ENCODE data around the gene PIGR.

PIGR gene

DNA sequence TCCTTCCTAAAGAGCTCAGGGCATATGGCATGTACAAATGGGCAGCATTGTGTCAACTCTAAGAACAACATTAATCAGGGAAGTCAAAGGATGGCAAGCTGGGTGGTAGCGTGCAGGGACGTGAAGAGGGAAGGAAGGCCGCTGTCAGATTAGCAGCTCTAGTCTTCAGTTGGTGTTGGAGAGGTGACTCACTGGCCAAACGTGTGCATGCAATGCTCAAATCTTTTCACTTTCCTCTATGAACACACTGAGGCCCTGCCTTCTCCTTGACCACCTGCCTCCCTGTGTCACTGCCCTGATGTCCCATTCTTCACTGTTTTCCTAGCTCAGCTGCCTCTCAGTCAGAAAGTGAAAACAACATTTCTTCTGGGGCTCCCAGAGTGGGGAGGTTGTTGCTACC is 5.9 kb upstream of the PIGR start:
- H3K36me3 ChIP-seq (ENCODE audit: control insufficient read depth in 1 of 2, insufficient read depth in 2 of 2, low read length in 2 of 2), result no peaks in the 10 kb centered on the region
- H3K9me3 ChIP-seq (ENCODE audit: control insufficient read depth in 1 of 2, low read length in 2 of 2), result no peaks in the 10 kb centered on the region
- H3K27ac ChIP-seq (ENCODE audit: low read depth, low read length), result peak overlapping the region; percentile 40
- no peaks in the 10 kb centered on the region for H3K27me3 ChIP-seq (ENCODE audit: control insufficient read depth in 1 of 2, insufficient read depth in 2 of 2, low read length in 2 of 2)
- H3K4me1 ChIP-seq (ENCODE audit: control insufficient read depth in 1 of 2, insufficient read depth in 2 of 2, low read length in 2 of 2), result peaks cover 70 to 89% of the 10 kb centered on the region in 2 donors
- peak overlapping the region in 1 of 2 donors; percentile 15 for H3K4me3 ChIP-seq (ENCODE audit: low read depth in 1 of 2, low read length in 2 of 2)
- H3K9ac ChIP-seq (ENCODE audit: low read depth in 1 of 2, low read length in 2 of 2), result peak overlapping the region; percentile 9 to 13

DNA sequence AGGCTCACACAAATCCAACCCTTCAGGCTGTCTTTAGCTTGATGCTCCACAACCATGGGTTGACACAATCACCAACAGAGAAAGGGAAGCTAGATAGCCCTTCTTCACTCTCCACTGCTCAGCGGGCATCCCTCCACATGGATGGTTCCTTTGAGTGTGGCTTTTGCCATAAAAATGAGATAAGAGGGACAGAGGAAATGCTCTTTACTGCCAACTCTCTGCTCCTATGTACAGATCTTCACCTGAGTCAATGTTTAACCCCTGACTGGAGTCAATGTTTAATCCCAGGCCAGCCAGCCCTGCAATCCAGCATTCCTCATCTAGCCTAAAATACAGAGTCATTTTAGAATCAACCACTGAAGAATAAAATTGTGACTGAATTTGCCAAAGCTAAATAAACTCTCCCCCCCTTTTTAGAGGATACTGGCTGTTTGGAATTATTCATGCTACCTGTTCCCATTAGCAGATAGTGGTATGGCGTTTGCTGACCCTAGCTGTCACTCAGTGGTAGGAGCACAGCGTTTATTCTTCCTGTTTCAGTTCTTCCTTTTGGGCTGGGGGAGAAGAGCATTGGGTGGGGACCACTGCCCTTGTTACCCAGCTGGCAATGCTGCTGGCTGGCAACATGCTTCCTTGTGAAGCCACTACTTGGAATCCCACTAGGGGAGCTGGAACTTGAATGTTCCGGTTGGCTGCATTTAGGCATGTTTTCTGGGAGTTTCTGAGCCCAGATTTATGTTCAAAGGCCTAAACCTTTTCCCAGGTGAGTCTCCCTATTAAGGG is 5.2 kb upstream of the PIGR start:
- Histone ChIP-seq H3K9me3 (ENCODE audit: control insufficient read depth in 1 of 2, low read length in 2 of 2) (no peaks in the 10 kb centered on the region), H3K9ac (ENCODE audit: low read depth in 1 of 2, low read length in 2 of 2) (peak overlapping the region; percentile 13 to 20), H3K27me3 (ENCODE audit: control insufficient read depth in 1 of 2, insufficient read depth in 2 of 2, low read length in 2 of 2) (no peaks in the 10 kb centered on the region), H3K27ac (ENCODE audit: low read depth, low read length) (no peak overlapping the region), H3K36me3 (ENCODE audit: control insufficient read depth in 1 of 2, insufficient read depth in 2 of 2, low read length in 2 of 2) (no peaks in the 10 kb centered on the region), H3K4me3 (ENCODE audit: low read depth in 1 of 2, low read length in 2 of 2) (no peak overlapping the region), H3K4me1 (ENCODE audit: control insufficient read depth in 1 of 2, insufficient read depth in 2 of 2, low read length in 2 of 2) (peaks cover 76 to 84% of the 10 kb centered on the region in 2 donors)

DNA sequence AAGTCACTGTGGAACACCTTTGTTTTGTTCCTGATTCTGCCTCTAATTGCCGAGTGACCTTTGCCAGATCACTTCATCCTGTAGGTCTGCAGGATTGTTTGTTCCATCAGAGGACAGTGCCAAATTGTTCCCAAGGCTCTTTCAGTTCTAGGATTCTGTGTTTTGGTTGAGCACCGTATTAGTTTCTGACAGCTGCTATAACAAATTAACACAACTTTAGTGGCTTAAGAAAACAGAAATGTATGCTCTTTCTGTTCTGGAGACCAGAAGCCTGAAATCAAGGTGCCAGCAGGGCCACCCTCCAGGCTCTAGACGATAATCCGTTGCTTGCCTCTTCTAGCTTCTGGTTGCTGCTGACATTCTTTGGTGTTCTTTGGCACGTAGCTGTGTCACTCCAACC is 3.4 kb upstream of the PIGR start:
- Histone ChIP-seq H3K9me3 (ENCODE audit: control insufficient read depth in 1 of 2, low read length in 2 of 2) (no peaks in the 10 kb centered on the region), H3K4me1 (ENCODE audit: control insufficient read depth in 1 of 2, insufficient read depth in 2 of 2, low read length in 2 of 2) (peaks cover 62 to 66% of the 10 kb centered on the region in 2 donors), H3K27me3 (ENCODE audit: control insufficient read depth in 1 of 2, insufficient read depth in 2 of 2, low read length in 2 of 2) (no peaks in the 10 kb centered on the region), H3K9ac (ENCODE audit: low read depth in 1 of 2, low read length in 2 of 2) (no peak overlapping the region), H3K4me3 (ENCODE audit: low read depth in 1 of 2, low read length in 2 of 2) (no peak overlapping the region), H3K36me3 (ENCODE audit: control insufficient read depth in 1 of 2, insufficient read depth in 2 of 2, low read length in 2 of 2) (peaks cover 6 to 13% of the 10 kb centered on the region in 2 donors), H3K27ac (ENCODE audit: low read depth, low read length) (no peak overlapping the region)

DNA sequence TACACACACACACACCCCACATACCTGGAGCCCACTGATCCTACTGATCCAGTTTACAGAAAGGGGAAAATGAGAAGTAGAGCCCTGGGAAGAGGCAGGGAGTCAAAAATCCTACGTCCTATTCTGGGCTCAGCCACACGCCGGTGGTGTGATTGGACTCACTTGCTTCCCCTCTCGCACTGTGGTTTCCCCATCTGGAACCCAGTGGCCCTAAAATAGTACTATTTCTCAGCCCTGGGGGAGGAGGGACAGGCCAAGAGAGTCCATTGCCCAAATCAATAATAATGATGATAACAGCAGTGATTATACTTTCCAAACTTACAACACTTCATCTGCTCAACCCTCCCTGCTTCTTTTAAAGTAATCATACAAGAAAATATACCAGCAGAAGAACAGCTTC is 2.9 kb upstream of the PIGR start:
- H3K4me3 ChIP-seq (ENCODE audit: low read depth in 1 of 2, low read length in 2 of 2), result no peak overlapping the region

DNA sequence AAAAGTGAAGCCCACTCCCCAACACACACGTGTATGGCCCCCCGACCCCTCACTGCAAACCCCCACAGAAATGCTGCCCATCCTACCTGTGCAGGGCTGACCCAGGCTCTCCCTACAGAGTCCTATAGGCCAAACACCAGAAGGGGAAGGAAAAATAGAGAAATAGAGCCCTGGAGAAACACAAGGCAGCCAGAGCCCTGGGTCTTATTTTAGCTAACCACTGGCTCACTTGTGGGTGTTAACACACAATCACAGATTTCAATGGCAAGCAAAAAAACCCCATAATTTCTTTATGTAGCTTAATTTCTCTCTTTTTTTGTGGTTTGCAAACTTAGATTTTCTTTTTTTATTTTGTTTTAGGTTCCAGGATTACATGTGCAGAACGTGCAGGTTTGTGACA is 989 bp upstream of the PIGR start:
- Histone ChIP-seq H3K4me3 (ENCODE audit: low read depth in 1 of 2, low read length in 2 of 2) (peak overlapping the region; percentile 81 to 85), H3K36me3 (ENCODE audit: control insufficient read depth in 1 of 2, insufficient read depth in 2 of 2, low read length in 2 of 2) (peaks cover 14 to 26% of the 10 kb centered on the region in 2 donors), H3K9me3 (ENCODE audit: control insufficient read depth in 1 of 2, low read length in 2 of 2) (no peaks in the 10 kb centered on the region), H3K9ac (ENCODE audit: low read depth in 1 of 2, low read length in 2 of 2) (peak overlapping the region; percentile 74 to 94), H3K4me1 (ENCODE audit: control insufficient read depth in 1 of 2, insufficient read depth in 2 of 2, low read length in 2 of 2) (peaks cover 46 to 50% of the 10 kb centered on the region in 2 donors), H3K27me3 (ENCODE audit: control insufficient read depth in 1 of 2, insufficient read depth in 2 of 2, low read length in 2 of 2) (peaks cover 0 to 4% of the 10 kb centered on the region in 2 donors), H3K27ac (ENCODE audit: low read depth, low read length) (peak overlapping the region; percentile 74)

More for the DNA sequence above, 2.9 kb upstream of the PIGR start:
- no peaks in the 10 kb centered on the region for H3K27me3 ChIP-seq (ENCODE audit: control insufficient read depth in 1 of 2, insufficient read depth in 2 of 2, low read length in 2 of 2)
- H3K9me3 ChIP-seq (ENCODE audit: control insufficient read depth in 1 of 2, low read length in 2 of 2), result no peaks in the 10 kb centered on the region
- H3K4me1 ChIP-seq (ENCODE audit: control insufficient read depth in 1 of 2, insufficient read depth in 2 of 2, low read length in 2 of 2), result peaks cover 59 to 61% of the 10 kb centered on the region in 2 donors
- H3K9ac ChIP-seq (ENCODE audit: low read depth in 1 of 2, low read length in 2 of 2), result no peak overlapping the region
- peaks cover 6 to 17% of the 10 kb centered on the region in 2 donors for H3K36me3 ChIP-seq (ENCODE audit: control insufficient read depth in 1 of 2, insufficient read depth in 2 of 2, low read length in 2 of 2)
- H3K27ac ChIP-seq (ENCODE audit: low read depth, low read length), result no peak overlapping the region

DNA sequence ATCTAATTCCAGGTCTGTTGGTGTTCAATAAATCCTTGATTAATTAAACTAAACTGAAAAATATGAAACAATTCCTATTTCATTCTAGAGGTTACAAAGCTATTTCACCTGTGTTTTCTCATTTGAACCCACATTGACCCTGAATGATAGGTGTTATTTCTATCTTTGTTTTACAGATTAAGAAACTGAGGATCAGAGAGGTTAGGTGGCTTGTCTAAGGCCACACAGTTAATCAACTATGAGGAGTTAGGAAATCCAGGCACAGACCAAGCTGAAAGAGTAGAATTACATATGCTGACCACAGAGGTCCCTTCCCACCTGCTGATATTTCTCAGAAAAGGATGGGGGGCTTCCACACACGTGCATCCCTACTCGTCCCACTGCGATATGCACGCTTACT is 487 bp downstream of the PIGR start:
- H3K36me3 ChIP-seq (ENCODE audit: control insufficient read depth in 1 of 2, insufficient read depth in 2 of 2, low read length in 2 of 2), result peaks cover 24 to 28% of the 10 kb centered on the region in 2 donors
- peak overlapping the region; percentile 74 to 94 for H3K9ac ChIP-seq (ENCODE audit: low read depth in 1 of 2, low read length in 2 of 2)
- peak overlapping the region; percentile 81 to 85 for H3K4me3 ChIP-seq (ENCODE audit: low read depth in 1 of 2, low read length in 2 of 2)
- peaks cover 43 to 48% of the 10 kb centered on the region in 2 donors for H3K4me1 ChIP-seq (ENCODE audit: control insufficient read depth in 1 of 2, insufficient read depth in 2 of 2, low read length in 2 of 2)
- peaks cover 0 to 6% of the 10 kb centered on the region in 2 donors for H3K27me3 ChIP-seq (ENCODE audit: control insufficient read depth in 1 of 2, insufficient read depth in 2 of 2, low read length in 2 of 2)
- H3K27ac ChIP-seq (ENCODE audit: low read depth, low read length), result peak overlapping the region; percentile 74
- H3K9me3 ChIP-seq (ENCODE audit: control insufficient read depth in 1 of 2, low read length in 2 of 2), result no peaks in the 10 kb centered on the region

DNA sequence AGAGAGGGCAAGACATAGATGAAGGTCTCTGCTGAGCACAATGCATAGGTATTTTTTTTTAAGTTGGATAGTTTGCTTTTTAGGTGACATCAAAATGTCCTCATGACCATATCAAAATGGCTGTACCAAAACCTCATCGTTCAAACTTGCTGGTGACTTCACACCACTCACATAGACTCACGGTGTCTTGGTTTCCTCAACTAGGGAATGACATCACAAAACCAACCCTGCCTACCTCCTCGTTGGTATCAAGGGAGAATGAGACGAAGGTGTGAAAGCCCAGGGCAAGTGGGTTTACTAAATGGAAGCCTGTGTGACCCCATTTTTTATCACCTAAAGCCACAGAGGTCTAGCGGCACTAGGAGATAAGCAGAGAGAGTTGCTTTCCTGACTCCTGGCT is 1.6 kb downstream of the PIGR start:
- Histone ChIP-seq H3K9me3 (ENCODE audit: control insufficient read depth in 1 of 2, low read length in 2 of 2) (no peaks in the 10 kb centered on the region), H3K9ac (ENCODE audit: low read depth in 1 of 2, low read length in 2 of 2) (peak overlapping the region; percentile 74 to 94), H3K27ac (ENCODE audit: low read depth, low read length) (peak overlapping the region; percentile 74), H3K4me1 (ENCODE audit: control insufficient read depth in 1 of 2, insufficient read depth in 2 of 2, low read length in 2 of 2) (peaks cover 53 to 54% of the 10 kb centered on the region in 2 donors), H3K36me3 (ENCODE audit: control insufficient read depth in 1 of 2, insufficient read depth in 2 of 2, low read length in 2 of 2) (peaks cover 28 to 31% of the 10 kb centered on the region in 2 donors), H3K4me3 (ENCODE audit: low read depth in 1 of 2, low read length in 2 of 2) (peak overlapping the region; percentile 81 to 85), H3K27me3 (ENCODE audit: control insufficient read depth in 1 of 2, insufficient read depth in 2 of 2, low read length in 2 of 2) (peaks cover 0 to 6% of the 10 kb centered on the region in 2 donors)

DNA sequence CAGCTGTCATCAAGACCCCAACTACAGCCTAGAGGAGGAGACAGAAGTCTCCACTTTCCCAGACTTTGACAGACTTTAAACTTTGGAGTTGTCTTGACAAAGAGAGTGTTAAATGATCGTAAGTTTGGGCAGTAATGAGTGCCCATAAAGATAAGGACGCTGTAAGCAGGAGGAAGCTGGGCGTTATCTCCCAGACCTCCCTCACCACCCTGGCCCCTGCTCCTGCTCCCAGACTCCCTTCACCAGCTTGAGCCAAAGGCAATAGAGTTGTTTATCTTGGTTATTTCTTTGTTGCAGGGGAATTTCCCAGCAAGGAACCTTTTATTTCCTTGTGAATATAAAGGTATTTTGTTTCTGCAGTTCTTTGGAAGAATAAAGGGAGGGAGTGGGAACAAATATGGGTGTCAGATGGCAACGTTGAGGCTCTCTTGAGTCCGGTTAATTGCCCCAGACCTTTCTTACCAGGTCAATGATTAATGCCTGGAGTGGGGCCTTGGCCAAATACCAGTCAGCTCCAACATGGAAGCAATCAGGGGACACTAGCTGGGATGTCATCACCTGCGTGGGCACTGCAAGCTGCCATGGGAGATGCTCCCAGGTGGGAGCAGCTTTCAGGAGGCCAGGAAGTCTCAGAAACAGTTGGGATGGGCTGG is 4.4 kb downstream of the PIGR start:
- peaks cover 0 to 6% of the 10 kb centered on the region in 2 donors for H3K27me3 ChIP-seq (ENCODE audit: control insufficient read depth in 1 of 2, insufficient read depth in 2 of 2, low read length in 2 of 2)
- peak overlapping the region; percentile 62 for H3K27ac ChIP-seq (ENCODE audit: low read depth, low read length)
- H3K9ac ChIP-seq (ENCODE audit: low read depth in 1 of 2, low read length in 2 of 2), result peak overlapping the region; percentile 74 to 94
- peaks cover 45 to 59% of the 10 kb centered on the region in 2 donors for H3K36me3 ChIP-seq (ENCODE audit: control insufficient read depth in 1 of 2, insufficient read depth in 2 of 2, low read length in 2 of 2)
- H3K4me1 ChIP-seq (ENCODE audit: control insufficient read depth in 1 of 2, insufficient read depth in 2 of 2, low read length in 2 of 2), result peaks cover 54 to 57% of the 10 kb centered on the region in 2 donors
- H3K4me3 ChIP-seq (ENCODE audit: low read depth in 1 of 2, low read length in 2 of 2), result peak overlapping the region; percentile 81 to 85
- no peaks in the 10 kb centered on the region for H3K9me3 ChIP-seq (ENCODE audit: control insufficient read depth in 1 of 2, low read length in 2 of 2)

DNA sequence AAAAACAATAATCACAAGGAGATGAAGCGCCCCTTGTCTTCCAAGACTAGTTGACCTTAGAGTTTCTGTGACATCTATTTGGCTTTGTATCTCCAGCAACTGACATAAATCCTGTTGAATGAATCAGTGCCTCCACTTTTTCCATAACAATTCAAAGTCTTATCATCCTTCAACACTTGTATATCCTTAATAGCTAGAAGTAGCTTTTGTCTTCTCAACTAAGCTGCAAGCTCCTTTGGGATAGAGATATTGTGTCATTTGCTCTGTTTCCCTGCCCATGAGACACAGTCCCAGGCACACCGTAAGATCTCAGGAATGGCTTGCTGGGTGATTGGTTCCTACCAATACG is 5.7 kb downstream of the PIGR start:
- peak overlapping the region; percentile 5 for H3K27ac ChIP-seq (ENCODE audit: low read depth, low read length)

More for the DNA sequence above, 5.7 kb downstream of the PIGR start:
- Histone ChIP-seq H3K4me1 (ENCODE audit: control insufficient read depth in 1 of 2, insufficient read depth in 2 of 2, low read length in 2 of 2) (peaks cover 65 to 68% of the 10 kb centered on the region in 2 donors), H3K36me3 (ENCODE audit: control insufficient read depth in 1 of 2, insufficient read depth in 2 of 2, low read length in 2 of 2) (peaks cover 50 to 72% of the 10 kb centered on the region in 2 donors), H3K9me3 (ENCODE audit: control insufficient read depth in 1 of 2, low read length in 2 of 2) (no peaks in the 10 kb centered on the region), H3K27me3 (ENCODE audit: control insufficient read depth in 1 of 2, insufficient read depth in 2 of 2, low read length in 2 of 2) (peaks cover 0 to 6% of the 10 kb centered on the region in 2 donors), H3K4me3 (ENCODE audit: low read depth in 1 of 2, low read length in 2 of 2) (peak overlapping the region; percentile 60 to 81), H3K9ac (ENCODE audit: low read depth in 1 of 2, low read length in 2 of 2) (peak overlapping the region; percentile 40 to 56)
